Tibial nerve (tissue), 3 donors: ENCODE data around the gene ZNF227.

Experiments
- POLR2A ChIP-seq, 2 donors: fragments of 450-650 bp; IDR thresholded peaks; one replicate each; pipeline ENCODE4 v1.6.1; 2017; ENCODE audit warnings: antibody characterized with exemption in 2 of 2, mild to moderate bottlenecking in 2 of 2, moderate library complexity in 2 of 2
- TF ChIP-seq, protein P1 (sequence below), 5 experiments: fragments of 200-600 bp in 3 of 5; fragments of 450-650 bp in 2 of 5; sonication (generic) in 3 of 5; IDR thresholded peaks; one replicate each; pipeline ENCODE4 v1.5.1; 2016 to 2019; ENCODE audit warnings: antibody characterized with exemption in 5 of 5, mild to moderate bottlenecking in 3 of 5, moderate library complexity in 2 of 5

DNA sequence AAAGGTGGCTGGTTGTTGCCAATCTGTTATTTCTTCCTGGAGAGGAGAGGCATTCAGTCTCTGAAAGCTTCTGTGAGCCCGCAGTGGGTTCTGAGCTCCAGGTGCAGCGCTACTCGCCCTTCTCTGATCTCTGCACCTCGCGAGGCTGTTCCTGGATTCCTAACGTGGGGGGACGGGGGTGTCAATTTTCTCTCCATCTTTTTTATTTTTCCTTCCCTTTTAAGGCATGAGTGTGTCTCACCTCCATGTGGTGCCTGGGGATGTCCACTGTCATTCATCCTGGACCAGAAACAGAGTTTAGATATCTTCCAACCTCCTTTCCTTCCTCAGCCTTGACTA is 48.0 kb downstream of the ZNF227 start:
- TF ChIP-seq POLR2A (IDR thresholded peaks at IDR 0.05) = no peak
- TF ChIP-seq, protein P1, sequence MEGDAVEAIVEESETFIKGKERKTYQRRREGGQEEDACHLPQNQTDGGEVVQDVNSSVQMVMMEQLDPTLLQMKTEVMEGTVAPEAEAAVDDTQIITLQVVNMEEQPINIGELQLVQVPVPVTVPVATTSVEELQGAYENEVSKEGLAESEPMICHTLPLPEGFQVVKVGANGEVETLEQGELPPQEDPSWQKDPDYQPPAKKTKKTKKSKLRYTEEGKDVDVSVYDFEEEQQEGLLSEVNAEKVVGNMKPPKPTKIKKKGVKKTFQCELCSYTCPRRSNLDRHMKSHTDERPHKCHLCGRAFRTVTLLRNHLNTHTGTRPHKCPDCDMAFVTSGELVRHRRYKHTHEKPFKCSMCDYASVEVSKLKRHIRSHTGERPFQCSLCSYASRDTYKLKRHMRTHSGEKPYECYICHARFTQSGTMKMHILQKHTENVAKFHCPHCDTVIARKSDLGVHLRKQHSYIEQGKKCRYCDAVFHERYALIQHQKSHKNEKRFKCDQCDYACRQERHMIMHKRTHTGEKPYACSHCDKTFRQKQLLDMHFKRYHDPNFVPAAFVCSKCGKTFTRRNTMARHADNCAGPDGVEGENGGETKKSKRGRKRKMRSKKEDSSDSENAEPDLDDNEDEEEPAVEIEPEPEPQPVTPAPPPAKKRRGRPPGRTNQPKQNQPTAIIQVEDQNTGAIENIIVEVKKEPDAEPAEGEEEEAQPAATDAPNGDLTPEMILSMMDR (IDR thresholded peaks at IDR 0.05) = no peak
